Prostate gland (tissue), 2 donors: ENCODE results near the gene RASA1. TPM values are rescaled to one million over a fixed set of nuclear protein-coding genes. Genes with fewer than 3 reads are reported as not detected.

Experiments
- DNase-seq: peaks from one replicate; pipeline ENCODE4 v3.0.0-alpha.2; 2019; ENCODE audit warnings: low spot score
- H3K27ac ChIP-seq, 2 donors: fragments of 200-600 bp; sonication (generic); 2 replicates each; pipeline ENCODE4 v1.5.1; 2017 to 2019
- H3K27me3 ChIP-seq: fragments of 200-600 bp; sonication (generic); replicated peaks from 2 replicates; pipeline ENCODE4 v1.5.1; 2019; ENCODE audit not compliant: insufficient read depth
- H3K36me3 ChIP-seq, 2 donors: fragments of 200-600 bp; sonication (generic); 1 replicate in 1 of 2; 2 replicates in 1 of 2; pipeline versions ENCODE4 v1.5.1 to v1.8.1; 2017 to 2019
- H3K4me1 ChIP-seq: fragments of 200-600 bp; sonication (generic); replicated peaks from 2 replicates; pipeline ENCODE4 v1.5.1; 2019
- H3K4me3 ChIP-seq, 2 donors: fragments of 200-600 bp; sonication (generic); 2 replicates each; pipeline ENCODE4 v1.5.1; 2017 to 2019
- H3K9me3 ChIP-seq: fragments of 200-600 bp; sonication (generic); 2 replicates; pipeline ENCODE4 v1.5.1; 2017
- CTCF ChIP-seq, 4 experiments: fragments of 200-600 bp in 2 of 4; fragments of 450-650 bp in 2 of 4; sonication (generic) in 2 of 4; IDR thresholded peaks; 1 replicate in 3 of 4; 2 replicates in 1 of 4; pipeline ENCODE4 v1.5.1; 2016 to 2019; ENCODE audit warnings: antibody characterized with exemption in 4 of 4, mild to moderate bottlenecking in 2 of 4, moderate library complexity in 2 of 4
- POLR2A ChIP-seq: fragments of 450-650 bp; IDR thresholded peaks from one replicate; pipeline ENCODE4 v1.6.1; 2016; ENCODE audit warnings: antibody characterized with exemption, mild to moderate bottlenecking
- POLR2AphosphoS5 ChIP-seq: sonication (generic); formaldehyde crosslinking; IDR thresholded peaks from one replicate; pipeline ENCODE4 v1.6.1; 2017; ENCODE audit warnings: antibody characterized with exemption
- WGBS: methylation state at CpG from one replicate; pipeline ENCODE4 v1.1.5; 2018; 5-methylcytosine and 5-hydroxymethylcytosine counted together
- intact Hi-C: fragments of 100-400 bp; cut with DNase I; formaldehyde crosslinking; loops from one replicate; pipeline ENCODE4 v1.14.2; 2022
- total RNA-seq, 2 donors: library from RNA; depleted of rRNA; stranded (reverse); fragments of >200 nt; gene quantifications; one replicate each; pipeline ENCODE4 v1.1.0, GENCODE V29; 2016

Gene RASA1
- total RNA-seq, 2 donors from 2014 or later, result 22.2 to 36.8 TPM

DNA sequence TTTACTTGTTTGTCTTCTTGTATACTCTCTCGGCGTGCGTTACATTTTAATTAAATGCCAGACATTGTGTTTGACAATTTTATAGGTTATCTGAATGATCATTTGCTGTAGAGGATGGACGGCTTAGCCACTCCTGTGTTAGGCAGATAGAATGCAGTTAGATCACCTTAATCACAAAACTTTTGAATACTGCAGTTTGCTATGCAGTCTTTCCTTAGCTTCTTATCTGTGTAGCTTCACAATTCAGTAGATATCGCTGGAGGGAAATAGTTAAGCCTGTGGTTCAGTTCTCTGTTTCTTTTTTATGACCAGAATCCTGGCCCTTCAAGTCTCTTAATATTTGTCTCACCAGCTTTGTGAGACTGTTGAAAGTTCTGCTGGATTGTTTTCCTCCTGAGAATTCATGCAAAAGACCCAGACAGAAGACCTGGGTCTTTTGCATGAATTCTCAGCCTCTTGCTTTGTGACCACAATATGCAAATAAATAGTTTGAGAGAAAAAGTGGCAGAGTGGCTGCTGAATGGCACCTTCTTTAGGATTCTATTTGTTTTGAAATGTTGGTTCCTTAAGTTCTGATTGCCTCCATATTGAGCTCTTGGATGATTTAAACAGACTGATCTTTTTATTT, 40.2 kb downstream of the RASA1 start:
- TF ChIP-seq POLR2AphosphoS5, result no peak
- Histone ChIP-seq H3K27me3 (no peaks in the 10 kb centered on the region), H3K4me1 (no peaks in the 10 kb centered on the region), H3K36me3 (no peaks in the 10 kb centered on the region), H3K4me3 (no peak overlapping the region), H3K27ac (no peak overlapping the region), H3K9me3 (no peaks in the 10 kb centered on the region)
- intact Hi-C loops, result no loop called here
- 66% methylated on average over 5 of the region's 5 CpGs for WGBS
- DNase-seq, result no peak

- Histone ChIP-seq H3K4me3 (no peak overlapping the region), H3K27me3 (no peaks in the 10 kb centered on the region), H3K36me3 (no peaks in the 10 kb centered on the region), H3K9me3 (no peaks in the 10 kb centered on the region), H3K4me1 (no peaks in the 10 kb centered on the region), H3K27ac (no peak overlapping the region)
- DNase-seq, result no peak
- TF ChIP-seq POLR2AphosphoS5, result no peak
- TF ChIP-seq CTCF (IDR thresholded peaks at IDR 0.05), result no peak
- TF ChIP-seq POLR2A, result no peak
- WGBS, result 84% methylated on average over 5 of the region's 5 CpGs
- intact Hi-C loops, result no loop called here
Measured at GRCh38 chr5:87311405-87312279, 44.0 kb downstream of the RASA1 start.

GRCh38 chr5:87313216-87313615, 45.5 kb downstream of the RASA1 start:
- H3K9me3 ChIP-seq, result no peaks in the 10 kb centered on the region
- no peak overlapping the region for H3K27ac ChIP-seq
- 79% methylated on average over 3 of the region's 3 CpGs for WGBS
- no peak overlapping the region for H3K4me3 ChIP-seq
- H3K27me3 ChIP-seq, result no peaks in the 10 kb centered on the region
- H3K36me3 ChIP-seq, result no peaks in the 10 kb centered on the region
- DNase-seq, result no peak
- no peaks in the 10 kb centered on the region for H3K4me1 ChIP-seq
- intact Hi-C loops, result no loop called here
- TF ChIP-seq POLR2A (no peak), POLR2AphosphoS5 (no peak), CTCF (IDR thresholded peaks at IDR 0.05) (no peak)

GRCh38 chr5:87319469-87319868, 51.8 kb downstream of the RASA1 start:
- Histone ChIP-seq H3K27ac (no peak overlapping the region), H3K27me3 (no peaks in the 10 kb centered on the region), H3K4me3 (no peak overlapping the region), H3K4me1 (no peaks in the 10 kb centered on the region), H3K9me3 (no peaks in the 10 kb centered on the region), H3K36me3 (no peaks in the 10 kb centered on the region)
- TF ChIP-seq CTCF (IDR thresholded peaks at IDR 0.05) (no peak), POLR2A (no peak), POLR2AphosphoS5 (no peak)
- no peak for DNase-seq
- intact Hi-C loops, result no loop called here
- WGBS, result 96% methylated on average over 2 of the region's 2 CpGs

GRCh38 chr5:87321605-87322004, 53.9 kb downstream of the RASA1 start:
- Histone ChIP-seq H3K4me1 (no peaks in the 10 kb centered on the region), H3K27me3 (no peaks in the 10 kb centered on the region), H3K36me3 (no peaks in the 10 kb centered on the region), H3K27ac (no peak overlapping the region), H3K4me3 (no peak overlapping the region), H3K9me3 (no peaks in the 10 kb centered on the region)
- 100% methylated on average over 1 of the region's 1 CpG for WGBS
- intact Hi-C loops, result no loop called here
- no peak for DNase-seq
- no peak for TF ChIP-seq CTCF (IDR thresholded peaks at IDR 0.05)
- TF ChIP-seq POLR2AphosphoS5, result no peak
- TF ChIP-seq POLR2A, result no peak
